ENCODE data around the gene TEX11.

GRCh38 chrX:70825366-70825765, 83.1 kb downstream of the TEX11 start:
- no peak for TF ChIP-seq CTCF (IDR thresholded peaks at IDR 0.05)
- no peak for TF ChIP-seq EP300 (IDR thresholded peaks at IDR 0.05)
- TF ChIP-seq POLR2A (IDR thresholded peaks at IDR 0.05) = no peak
